ENCODE measurements around the gene ZIM2.

- TF ChIP-seq EZH2 (IDR thresholded peaks at IDR 0.05; ENCODE audit: low read depth) = no peak
- TF ChIP-seq, protein P1, sequence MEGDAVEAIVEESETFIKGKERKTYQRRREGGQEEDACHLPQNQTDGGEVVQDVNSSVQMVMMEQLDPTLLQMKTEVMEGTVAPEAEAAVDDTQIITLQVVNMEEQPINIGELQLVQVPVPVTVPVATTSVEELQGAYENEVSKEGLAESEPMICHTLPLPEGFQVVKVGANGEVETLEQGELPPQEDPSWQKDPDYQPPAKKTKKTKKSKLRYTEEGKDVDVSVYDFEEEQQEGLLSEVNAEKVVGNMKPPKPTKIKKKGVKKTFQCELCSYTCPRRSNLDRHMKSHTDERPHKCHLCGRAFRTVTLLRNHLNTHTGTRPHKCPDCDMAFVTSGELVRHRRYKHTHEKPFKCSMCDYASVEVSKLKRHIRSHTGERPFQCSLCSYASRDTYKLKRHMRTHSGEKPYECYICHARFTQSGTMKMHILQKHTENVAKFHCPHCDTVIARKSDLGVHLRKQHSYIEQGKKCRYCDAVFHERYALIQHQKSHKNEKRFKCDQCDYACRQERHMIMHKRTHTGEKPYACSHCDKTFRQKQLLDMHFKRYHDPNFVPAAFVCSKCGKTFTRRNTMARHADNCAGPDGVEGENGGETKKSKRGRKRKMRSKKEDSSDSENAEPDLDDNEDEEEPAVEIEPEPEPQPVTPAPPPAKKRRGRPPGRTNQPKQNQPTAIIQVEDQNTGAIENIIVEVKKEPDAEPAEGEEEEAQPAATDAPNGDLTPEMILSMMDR (conservative IDR thresholded peaks at IDR 0.05) = no peak
Measured at GRCh38 chr19:56746367-56746766, 94.2 kb downstream of the ZIM2 start.

All from PC-9 (cell line).